ENCODE measurements around the gene KLC3.
"Not testable (repeated sequence)": the region's sequence is repeated elsewhere in the genome, so short reads cannot be mapped to it uniquely, and the experiment has no call there.

KLC3 gene

GRCh38 chr19:45303269-45304060 lies 37.1 kb upstream of the KLC3 start:
- Histone ChIP-seq H3K36me3 (ENCODE audit: control insufficient read depth, insufficient read depth, low read length) (peaks cover 5% of the 10 kb centered on the region), H3K4me3 (ENCODE audit: insufficient read depth, low read depth, low read length) (no peak overlapping the region), H3K9me3 (ENCODE audit: control insufficient read depth, low read length) (no peaks in the 10 kb centered on the region), H3K4me1 (ENCODE audit: control insufficient read depth, insufficient read depth, low read length) (no peaks in the 10 kb centered on the region), H3K27ac (ENCODE audit: insufficient read depth, low read depth, low read length, poor library complexity, severe bottlenecking) (no peak overlapping the region), H3K27me3 (ENCODE audit: control insufficient read depth, insufficient read depth, low read length, poor library complexity, severe bottlenecking) (no peaks in the 10 kb centered on the region)
- 93 to 95% methylated on average over 12 of the region's 12 CpGs for WGBS, 2 experiments

- 77 to 80% methylated on average over 4 of the region's 4 CpGs for WGBS, 2 experiments
These were observed 36.2 kb upstream of the KLC3 start for GRCh38 chr19:45304141-45304926.

GRCh38 chr19:45305007-45305406 lies 35.5 kb upstream of the KLC3 start:
- WGBS, 2 experiments = 86 to 94% methylated on average over 4 of the region's 4 CpGs
- H3K9me3 ChIP-seq (ENCODE audit: control insufficient read depth, low read length) = no peaks in the 10 kb centered on the region
- H3K36me3 ChIP-seq (ENCODE audit: control insufficient read depth, insufficient read depth, low read length) = no peaks in the 10 kb centered on the region
- H3K27me3 ChIP-seq (ENCODE audit: control insufficient read depth, insufficient read depth, low read length, poor library complexity, severe bottlenecking) = no peaks in the 10 kb centered on the region
- H3K4me3 ChIP-seq (ENCODE audit: insufficient read depth, low read depth, low read length) = no peak overlapping the region
- no peaks in the 10 kb centered on the region for H3K4me1 ChIP-seq (ENCODE audit: control insufficient read depth, insufficient read depth, low read length)
- H3K27ac ChIP-seq (ENCODE audit: insufficient read depth, low read depth, low read length, poor library complexity, severe bottlenecking) = no peak overlapping the region

More at GRCh38 chr19:45304141-45304926, 36.2 kb upstream of the KLC3 start:
- no peaks in the 10 kb centered on the region for H3K4me1 ChIP-seq (ENCODE audit: control insufficient read depth, insufficient read depth, low read length)
- H3K4me3 ChIP-seq (ENCODE audit: insufficient read depth, low read depth, low read length) = no peak overlapping the region
- H3K36me3 ChIP-seq (ENCODE audit: control insufficient read depth, insufficient read depth, low read length) = peaks cover 3% of the 10 kb centered on the region
- no peak overlapping the region for H3K27ac ChIP-seq (ENCODE audit: insufficient read depth, low read depth, low read length, poor library complexity, severe bottlenecking)
- no peaks in the 10 kb centered on the region for H3K27me3 ChIP-seq (ENCODE audit: control insufficient read depth, insufficient read depth, low read length, poor library complexity, severe bottlenecking)
- H3K9me3 ChIP-seq (ENCODE audit: control insufficient read depth, low read length) = no peaks in the 10 kb centered on the region

GRCh38 chr19:45305421-45305820 lies 35.1 kb upstream of the KLC3 start:
- Histone ChIP-seq H3K9me3 (ENCODE audit: control insufficient read depth, low read length) (no peaks in the 10 kb centered on the region), H3K4me3 (ENCODE audit: insufficient read depth, low read depth, low read length) (no peak overlapping the region), H3K4me1 (ENCODE audit: control insufficient read depth, insufficient read depth, low read length) (no peaks in the 10 kb centered on the region), H3K27me3 (ENCODE audit: control insufficient read depth, insufficient read depth, low read length, poor library complexity, severe bottlenecking) (no peaks in the 10 kb centered on the region), H3K27ac (ENCODE audit: insufficient read depth, low read depth, low read length, poor library complexity, severe bottlenecking) (no peak overlapping the region), H3K36me3 (ENCODE audit: control insufficient read depth, insufficient read depth, low read length) (no peaks in the 10 kb centered on the region)
- 39 to 43% methylated on average over 5 of the region's 5 CpGs for WGBS, 2 experiments

- H3K36me3 ChIP-seq (ENCODE audit: control insufficient read depth, insufficient read depth, low read length) = no peaks in the 10 kb centered on the region
- no peaks in the 10 kb centered on the region for H3K9me3 ChIP-seq (ENCODE audit: control insufficient read depth, low read length)
- WGBS, 2 experiments = 88 to 89% methylated on average over 9 of the region's 9 CpGs
These were observed 34.5 kb upstream of the KLC3 start for GRCh38 chr19:45306040-45306439.

GRCh38 chr19:45306518-45307027 lies 34.0 kb upstream of the KLC3 start:
- Histone ChIP-seq H3K36me3 (ENCODE audit: control insufficient read depth, insufficient read depth, low read length) (no peaks in the 10 kb centered on the region), H3K27me3 (ENCODE audit: control insufficient read depth, insufficient read depth, low read length, poor library complexity, severe bottlenecking) (no peaks in the 10 kb centered on the region), H3K4me3 (ENCODE audit: insufficient read depth, low read depth, low read length) (no peak overlapping the region), H3K27ac (ENCODE audit: insufficient read depth, low read depth, low read length, poor library complexity, severe bottlenecking) (no peak overlapping the region), H3K9me3 (ENCODE audit: control insufficient read depth, low read length) (no peaks in the 10 kb centered on the region), H3K4me1 (ENCODE audit: control insufficient read depth, insufficient read depth, low read length) (no peaks in the 10 kb centered on the region)
- 86 to 88% methylated on average over 18 of the region's 18 CpGs for WGBS, 2 experiments

More at GRCh38 chr19:45306040-45306439, 34.5 kb upstream of the KLC3 start:
- no peak overlapping the region for H3K27ac ChIP-seq (ENCODE audit: insufficient read depth, low read depth, low read length, poor library complexity, severe bottlenecking)
- H3K27me3 ChIP-seq (ENCODE audit: control insufficient read depth, insufficient read depth, low read length, poor library complexity, severe bottlenecking) = no peaks in the 10 kb centered on the region
- H3K4me1 ChIP-seq (ENCODE audit: control insufficient read depth, insufficient read depth, low read length) = no peaks in the 10 kb centered on the region
- H3K4me3 ChIP-seq (ENCODE audit: insufficient read depth, low read depth, low read length) = no peak overlapping the region

- Histone ChIP-seq H3K36me3 (ENCODE audit: control insufficient read depth, insufficient read depth, low read length) (no peaks in the 10 kb centered on the region), H3K27me3 (ENCODE audit: control insufficient read depth, insufficient read depth, low read length, poor library complexity, severe bottlenecking) (no peaks in the 10 kb centered on the region), H3K4me3 (ENCODE audit: insufficient read depth, low read depth, low read length) (no peak overlapping the region), H3K27ac (ENCODE audit: insufficient read depth, low read depth, low read length, poor library complexity, severe bottlenecking) (no peak overlapping the region), H3K9me3 (ENCODE audit: control insufficient read depth, low read length) (no peaks in the 10 kb centered on the region), H3K4me1 (ENCODE audit: control insufficient read depth, insufficient read depth, low read length) (no peaks in the 10 kb centered on the region)
- 93 to 94% methylated on average over 19 of the region's 19 CpGs for WGBS, 2 experiments
These were observed 33.2 kb upstream of the KLC3 start for GRCh38 chr19:45307361-45307760.

- H3K27ac ChIP-seq (ENCODE audit: insufficient read depth, low read depth, low read length, poor library complexity, severe bottlenecking); H3K4me3 ChIP-seq (ENCODE audit: insufficient read depth, low read depth, low read length); H3K9me3 ChIP-seq (ENCODE audit: control insufficient read depth, low read length); H3K4me1 ChIP-seq (ENCODE audit: control insufficient read depth, insufficient read depth, low read length); H3K36me3 ChIP-seq (ENCODE audit: control insufficient read depth, insufficient read depth, low read length): not testable (repeated sequence)
- peaks cover 10% of the 10 kb centered on the region for H3K27me3 ChIP-seq (ENCODE audit: control insufficient read depth, insufficient read depth, low read length, poor library complexity, severe bottlenecking)
- WGBS, 2 experiments = 92 to 93% methylated on average over 8 of the region's 8 CpGs
These were observed 31.2 kb upstream of the KLC3 start for GRCh38 chr19:45309322-45309721.

GRCh38 chr19:45311621-45312020 lies 28.9 kb upstream of the KLC3 start:
- H3K4me3 ChIP-seq (ENCODE audit: insufficient read depth, low read depth, low read length) = no peak overlapping the region
- no peaks in the 10 kb centered on the region for H3K36me3 ChIP-seq (ENCODE audit: control insufficient read depth, insufficient read depth, low read length)
- H3K27ac ChIP-seq (ENCODE audit: insufficient read depth, low read depth, low read length, poor library complexity, severe bottlenecking) = no peak overlapping the region
- H3K27me3 ChIP-seq (ENCODE audit: control insufficient read depth, insufficient read depth, low read length, poor library complexity, severe bottlenecking) = peaks cover 22% of the 10 kb centered on the region
- 83 to 84% methylated on average over 18 of the region's 18 CpGs for WGBS, 2 experiments
- H3K9me3 ChIP-seq (ENCODE audit: control insufficient read depth, low read length) = no peaks in the 10 kb centered on the region
- no peaks in the 10 kb centered on the region for H3K4me1 ChIP-seq (ENCODE audit: control insufficient read depth, insufficient read depth, low read length)

GRCh38 chr19:45312285-45312684 lies 28.3 kb upstream of the KLC3 start:
- not testable (repeated sequence) for H3K36me3 ChIP-seq (ENCODE audit: control insufficient read depth, insufficient read depth, low read length); H3K4me1 ChIP-seq (ENCODE audit: control insufficient read depth, insufficient read depth, low read length); H3K9me3 ChIP-seq (ENCODE audit: control insufficient read depth, low read length); H3K4me3 ChIP-seq (ENCODE audit: insufficient read depth, low read depth, low read length); H3K27ac ChIP-seq (ENCODE audit: insufficient read depth, low read depth, low read length, poor library complexity, severe bottlenecking)
- WGBS, 2 experiments = 94 to 95% methylated on average over 14 of the region's 14 CpGs
- peaks cover 22% of the 10 kb centered on the region for H3K27me3 ChIP-seq (ENCODE audit: control insufficient read depth, insufficient read depth, low read length, poor library complexity, severe bottlenecking)
